GM10266 (cell line): Measurements from ENCODE around the gene FXYD6.

Experiments used
- DNase-seq: peaks from one replicate; pipeline ENCODE4 v3.0.0; 2012; ENCODE audit errors: extremely low spot score
- CTCF ChIP-seq: IDR thresholded peaks from 2 replicates; pipeline ENCODE4 v1.5.1; 2012; ENCODE audit warnings: mild to moderate bottlenecking, low read depth; ENCODE audit not compliant: control insufficient read depth, insufficient read depth; ENCODE audit errors: missing control alignments

Gene FXYD6

GRCh38 chr11:117830072-117830471 is 46.4 kb downstream of the FXYD6 start:
- DNase-seq = no peak
- TF ChIP-seq CTCF = no peak

- no peak for TF ChIP-seq CTCF
- DNase-seq = no peak
Measured at GRCh38 chr11:117829369-117829725, 47.1 kb downstream of the FXYD6 start.

- peak; percentile 51 for DNase-seq
- TF ChIP-seq CTCF = no peak
Measured at GRCh38 chr11:117828611-117829368, 47.7 kb downstream of the FXYD6 start.

GRCh38 chr11:117827521-117828511 is 48.6 kb downstream of the FXYD6 start:
- DNase-seq = no peak
- TF ChIP-seq CTCF = no peak

- no peak for DNase-seq
- TF ChIP-seq CTCF = no peak
Measured at GRCh38 chr11:117826832-117827231, 49.6 kb downstream of the FXYD6 start.

GRCh38 chr11:117826190-117826570 is 50.3 kb downstream of the FXYD6 start:
- TF ChIP-seq CTCF = no peak
- no peak for DNase-seq
